MM.1S (cell line): ENCODE results near the gene TMEM72.

Experiments
- CTCF ChIP-seq: fragments of 300-600 bp; sonication (generic); IDR thresholded peaks from 2 replicates; pipeline ENCODE4 v1.5.1; 2016; ENCODE audit warnings: antibody characterized with exemption, low read length, mixed read lengths
- EZH2 ChIP-seq: fragments of 300-600 bp; sonication (generic); optimal IDR thresholded peaks from 2 replicates; pipeline ENCODE3; 2017; ENCODE audit warnings: low read depth, mild to moderate bottlenecking, antibody characterized with exemption, low read length, mixed read lengths
- EZH2phosphoT487 ChIP-seq: fragments of 300-600 bp; sonication (generic); IDR thresholded peaks from 2 replicates; pipeline ENCODE4 v1.6.1; 2018; ENCODE audit warnings: antibody characterized with exemption, low read length

DNA sequence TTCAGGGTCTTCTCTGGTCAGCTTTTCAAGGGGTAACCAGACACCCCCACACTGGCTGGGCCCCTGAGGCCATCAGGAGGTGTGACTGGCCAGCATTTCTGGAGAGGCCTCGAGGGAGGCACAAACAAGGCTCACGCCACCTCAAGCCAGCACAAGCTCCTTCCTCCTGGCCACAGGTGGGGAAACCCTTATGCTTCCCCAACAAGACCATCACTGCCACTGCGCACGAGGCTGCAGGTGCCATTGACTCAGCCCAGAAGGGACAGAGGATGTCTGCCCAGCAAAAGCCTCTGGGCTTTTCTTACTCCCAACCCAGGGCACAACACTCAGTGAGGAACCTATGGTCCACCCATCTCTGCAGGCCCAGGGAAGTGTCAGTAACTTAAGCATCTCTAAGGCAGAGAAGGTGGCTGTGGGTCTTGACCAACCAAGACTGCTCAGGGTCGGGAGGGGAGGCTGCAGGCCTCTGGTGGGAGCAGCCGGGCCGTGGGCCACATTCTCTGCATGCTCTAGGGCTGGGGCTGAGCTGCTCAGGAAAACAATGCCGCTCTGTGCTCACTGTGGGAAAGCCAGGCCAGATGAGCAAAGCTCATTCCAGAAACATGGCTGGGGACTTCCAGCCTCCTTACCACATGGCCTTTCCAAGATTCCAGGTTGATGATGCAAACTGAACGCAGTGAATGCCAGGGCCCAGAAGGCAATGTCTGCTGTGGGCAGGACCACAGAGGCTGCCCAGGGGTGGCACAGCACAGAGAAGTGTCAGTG, 24.2 kb downstream of the TMEM72 start:
- no peak for TF ChIP-seq CTCF
- TF ChIP-seq EZH2 = no peak
- no peak for TF ChIP-seq EZH2phosphoT487
